NT2/D1 (cell line): ENCODE results near the gene GFOD1.

Source experiments
- DNase-seq: peaks from one replicate; pipeline ENCODE4 v3.0.0-alpha.2; 2011; ENCODE audit warnings: low read depth, low spot score
- H3K27me3 ChIP-seq: 2 replicates; pipeline ENCODE4 v1.6.0; 2011; ENCODE audit warnings: mild to moderate bottlenecking; ENCODE audit not compliant: insufficient read length, insufficient read depth
- H3K36me3 ChIP-seq: 2 replicates; pipeline ENCODE4 v1.6.1; 2011; ENCODE audit warnings: mild to moderate bottlenecking, low read length, mixed read lengths; ENCODE audit not compliant: insufficient read depth, insufficient read length
- H3K4me1 ChIP-seq: 2 replicates; pipeline ENCODE4 v1.5.1; 2011; ENCODE audit not compliant: insufficient read depth, insufficient read length
- H3K4me3 ChIP-seq: 2 replicates; pipeline ENCODE4 v1.5.1; 2011; ENCODE audit warnings: low read depth; ENCODE audit not compliant: insufficient read length
- H3K9ac ChIP-seq: 2 replicates; pipeline ENCODE4 v1.6.0; 2011; ENCODE audit warnings: low read depth; ENCODE audit not compliant: insufficient read length
- H3K9me3 ChIP-seq: 2 replicates; pipeline ENCODE4 v1.5.1; 2011; ENCODE audit warnings: mild to moderate bottlenecking, low read length; ENCODE audit not compliant: insufficient read depth
- SUZ12 ChIP-seq: IDR thresholded peaks from 2 replicates; pipeline ENCODE4 v1.6.1; 2011; ENCODE audit not compliant: insufficient read length, insufficient read depth; ENCODE audit errors: extremely low read depth
- YY1 ChIP-seq: IDR thresholded peaks from 2 replicates; pipeline ENCODE4 v1.6.1; 2011; ENCODE audit not compliant: insufficient read length, insufficient read depth
- ZNF274 ChIP-seq: IDR thresholded peaks from 2 replicates; pipeline ENCODE4 v1.6.1; 2011; ENCODE audit warnings: mild to moderate bottlenecking, low read depth, low read length

The GFOD1 gene

DNA sequence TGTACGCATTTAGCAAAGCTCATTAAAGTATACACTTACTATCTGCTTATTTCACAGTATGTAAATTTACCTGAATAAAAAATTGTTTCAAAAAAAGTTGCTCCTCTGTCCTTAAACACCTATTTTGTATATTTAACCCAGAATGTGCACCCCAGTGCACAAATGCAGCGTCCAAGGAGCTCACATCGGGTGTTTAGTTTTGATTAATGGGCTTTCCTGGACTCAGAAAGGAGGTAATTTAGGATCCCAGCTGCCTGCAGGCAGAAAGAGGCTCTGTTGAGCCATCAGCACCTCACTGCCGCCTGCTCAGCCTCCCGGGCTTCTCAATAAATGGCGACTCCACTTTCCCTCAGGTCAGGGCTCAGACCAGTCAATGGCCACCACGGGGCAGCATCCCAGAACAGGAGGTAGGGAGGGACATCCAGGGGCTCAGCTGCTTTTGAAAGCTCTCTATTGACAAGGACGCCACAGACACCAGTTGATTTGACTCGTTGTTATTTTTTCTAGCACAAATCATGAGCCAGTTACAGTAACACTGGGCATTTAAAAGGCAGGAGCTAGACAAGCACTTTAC, 88.9 kb downstream of the GFOD1 start:
- H3K4me3 ChIP-seq: no peak overlapping the region
- no peak for TF ChIP-seq ZNF274
- TF ChIP-seq YY1: no peak
- TF ChIP-seq SUZ12: no peak

GRCh38 chr6:13398069-13398381, 89.4 kb downstream of the GFOD1 start:
- no peak for DNase-seq
- no peak for TF ChIP-seq YY1

More for the DNA sequence above, 88.9 kb downstream of the GFOD1 start:
- no peak overlapping the region for H3K9ac ChIP-seq
- H3K4me1 ChIP-seq: no peaks in the 10 kb centered on the region
- H3K36me3 ChIP-seq: no peaks in the 10 kb centered on the region
- no peak for DNase-seq
- H3K9me3 ChIP-seq: no peaks in the 10 kb centered on the region
- no peaks in the 10 kb centered on the region for H3K27me3 ChIP-seq

DNA sequence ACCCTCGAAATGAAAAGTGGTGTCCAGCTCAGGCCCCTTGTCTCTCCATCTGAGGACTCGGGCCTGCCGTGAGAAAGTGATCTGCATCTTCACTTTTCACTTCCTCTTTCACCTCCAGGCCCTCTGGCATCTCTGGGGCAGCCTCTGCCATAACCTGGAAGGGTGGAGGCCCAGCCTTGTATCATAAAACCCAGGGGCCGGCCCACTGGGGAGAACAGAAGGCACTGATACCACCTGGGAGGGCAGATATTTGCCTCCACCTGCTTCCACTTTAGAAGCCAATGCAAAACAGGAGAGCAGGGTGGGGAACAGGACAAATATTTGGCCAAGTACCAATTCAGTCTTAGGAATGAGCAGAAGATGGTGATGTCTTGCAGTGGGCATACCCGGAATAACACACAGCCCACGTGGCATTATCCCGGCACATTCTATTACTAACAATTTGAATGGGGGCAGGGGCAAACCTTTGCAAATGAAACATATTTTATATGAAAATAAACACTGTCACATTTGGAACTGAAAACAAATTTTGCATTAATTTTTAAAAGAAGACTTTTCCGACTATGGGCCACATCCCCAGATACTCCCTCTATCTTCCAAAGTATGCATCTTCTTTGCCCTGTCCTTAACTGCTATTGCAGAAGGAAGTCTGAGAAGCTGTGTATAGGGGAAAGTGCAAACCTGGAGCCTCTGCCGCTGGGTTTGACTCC, 89.9 kb downstream of the GFOD1 start:
- no peak overlapping the region for H3K9ac ChIP-seq
- DNase-seq: no peak

More at GRCh38 chr6:13398069-13398381, 89.4 kb downstream of the GFOD1 start:
- H3K4me3 ChIP-seq: no peak overlapping the region
- H3K36me3 ChIP-seq: no peaks in the 10 kb centered on the region
- H3K27me3 ChIP-seq: no peaks in the 10 kb centered on the region
- no peaks in the 10 kb centered on the region for H3K9me3 ChIP-seq
- H3K4me1 ChIP-seq: no peaks in the 10 kb centered on the region
- H3K9ac ChIP-seq: no peak overlapping the region

GRCh38 chr6:13396241-13396792, 91.1 kb downstream of the GFOD1 start:
- no peak overlapping the region for H3K9ac ChIP-seq
- H3K9me3 ChIP-seq: no peaks in the 10 kb centered on the region
- H3K4me3 ChIP-seq: no peak overlapping the region
- TF ChIP-seq YY1 (no peak), SUZ12 (no peak), ZNF274 (no peak)
- H3K36me3 ChIP-seq: no peaks in the 10 kb centered on the region
- DNase-seq: no peak
- H3K27me3 ChIP-seq: no peaks in the 10 kb centered on the region
- no peaks in the 10 kb centered on the region for H3K4me1 ChIP-seq

More for the DNA sequence above, 89.9 kb downstream of the GFOD1 start:
- no peaks in the 10 kb centered on the region for H3K36me3 ChIP-seq
- TF ChIP-seq YY1 (no peak), SUZ12 (no peak), ZNF274 (no peak)
- no peaks in the 10 kb centered on the region for H3K27me3 ChIP-seq
- H3K4me3 ChIP-seq: no peak overlapping the region
- no peaks in the 10 kb centered on the region for H3K9me3 ChIP-seq
- no peaks in the 10 kb centered on the region for H3K4me1 ChIP-seq

DNA sequence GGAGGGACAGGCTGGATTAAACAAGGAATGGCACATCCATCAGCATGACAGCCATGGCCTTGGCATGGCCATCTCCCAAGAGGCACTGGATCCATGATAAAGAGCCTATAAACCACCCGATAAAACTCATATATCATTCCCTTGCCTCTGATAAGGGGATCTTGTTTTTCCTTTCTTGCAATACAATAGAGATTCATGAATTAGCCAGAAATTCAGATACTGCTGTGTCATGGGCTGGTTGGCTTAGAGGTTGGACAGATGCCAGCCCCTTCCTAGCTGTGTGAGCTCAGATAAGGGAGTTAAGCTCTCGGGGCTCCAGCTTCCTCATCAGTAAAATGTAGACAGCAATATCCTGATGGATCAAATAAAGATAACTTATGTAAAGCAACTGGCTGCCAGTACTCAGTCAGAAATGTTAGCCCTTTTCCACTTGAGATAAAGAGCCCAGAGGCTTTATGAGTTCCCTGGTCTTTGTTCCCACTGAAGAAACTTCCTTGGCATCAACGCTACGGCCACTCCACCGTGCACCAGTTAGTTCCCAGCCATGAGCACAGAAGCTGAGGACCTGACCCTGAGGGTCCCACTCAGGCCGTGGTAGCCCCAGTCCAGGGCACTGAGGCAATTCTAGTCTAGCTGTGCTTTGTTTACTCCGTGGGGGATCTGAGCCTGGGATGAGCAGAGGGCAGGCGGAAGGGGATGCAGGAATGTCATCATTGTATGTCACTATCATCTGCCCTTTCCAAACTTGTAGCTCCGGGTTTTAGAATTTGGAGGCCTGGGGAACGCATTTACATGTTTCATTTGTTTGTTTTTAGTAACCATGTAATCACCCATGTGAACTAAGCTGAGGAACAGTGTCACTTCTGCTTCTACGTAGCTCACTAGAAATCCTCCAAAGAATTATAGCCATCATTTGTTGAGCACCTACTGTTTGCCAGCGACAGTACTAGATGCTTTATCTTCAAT, 91.8 kb downstream of the GFOD1 start:
- Histone ChIP-seq H3K36me3 (no peaks in the 10 kb centered on the region), H3K27me3 (no peaks in the 10 kb centered on the region), H3K9ac (no peak overlapping the region), H3K4me1 (no peaks in the 10 kb centered on the region), H3K4me3 (no peak overlapping the region), H3K9me3 (no peaks in the 10 kb centered on the region)
- TF ChIP-seq SUZ12 (no peak), YY1 (no peak), ZNF274 (no peak)
- DNase-seq: no peak

GRCh38 chr6:13392462-13392861, 94.9 kb downstream of the GFOD1 start:
- no peaks in the 10 kb centered on the region for H3K4me1 ChIP-seq
- H3K9ac ChIP-seq: no peak overlapping the region
- DNase-seq: no peak
- no peak overlapping the region for H3K4me3 ChIP-seq
- no peaks in the 10 kb centered on the region for H3K9me3 ChIP-seq
- H3K27me3 ChIP-seq: no peaks in the 10 kb centered on the region
- H3K36me3 ChIP-seq: no peaks in the 10 kb centered on the region
- TF ChIP-seq SUZ12 (no peak), YY1 (no peak), ZNF274 (no peak)

DNA sequence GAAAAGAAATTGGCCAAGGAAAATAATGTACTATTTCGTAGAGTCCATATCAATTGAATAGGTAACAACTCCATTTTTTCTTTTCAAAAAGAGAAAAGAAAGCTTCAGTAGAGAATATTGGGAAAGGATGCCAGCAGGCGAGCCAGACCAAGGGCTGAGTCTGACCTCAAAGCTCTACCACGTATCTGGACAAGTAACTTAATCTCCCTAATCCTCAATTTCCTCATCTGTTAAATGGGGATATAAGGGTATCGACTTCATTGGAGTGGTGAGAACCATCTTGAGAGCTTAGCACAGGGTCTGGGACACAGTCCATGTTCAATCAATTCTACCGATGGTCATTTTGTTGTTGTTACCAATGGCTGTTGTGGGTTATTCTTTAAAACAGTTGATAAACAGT, 95.9 kb downstream of the GFOD1 start:
- no peaks in the 10 kb centered on the region for H3K9me3 ChIP-seq
- H3K4me1 ChIP-seq: no peaks in the 10 kb centered on the region
- H3K9ac ChIP-seq: no peak overlapping the region
- no peak for DNase-seq
- H3K36me3 ChIP-seq: no peaks in the 10 kb centered on the region
- H3K4me3 ChIP-seq: no peak overlapping the region
- TF ChIP-seq SUZ12 (no peak), YY1 (no peak), ZNF274 (no peak)
- H3K27me3 ChIP-seq: no peaks in the 10 kb centered on the region
